ENCODE measurements around the gene SHISA6. TPM values are rescaled to one million over a fixed set of nuclear protein-coding genes. Genes with fewer than 3 reads are reported as not detected.
A peak's percentile ranks its signal among the peaks of the same experiment; 100 is the strongest.

Gene SHISA6
- total RNA-seq, 2 donors from 2014 or later, result 6.7 to 14.4 TPM

GRCh38 chr17:11610999-11611566, 370.1 kb downstream of the SHISA6 start:
- no peak overlapping the region for H3K27ac Mint-ChIP-seq
- H3K9me3 Mint-ChIP-seq, result no peaks in the 10 kb centered on the region
- no peaks in the 10 kb centered on the region for H3K36me3 ChIP-seq (ENCODE audit: control insufficient read depth, insufficient read depth, low read length)

DNA sequence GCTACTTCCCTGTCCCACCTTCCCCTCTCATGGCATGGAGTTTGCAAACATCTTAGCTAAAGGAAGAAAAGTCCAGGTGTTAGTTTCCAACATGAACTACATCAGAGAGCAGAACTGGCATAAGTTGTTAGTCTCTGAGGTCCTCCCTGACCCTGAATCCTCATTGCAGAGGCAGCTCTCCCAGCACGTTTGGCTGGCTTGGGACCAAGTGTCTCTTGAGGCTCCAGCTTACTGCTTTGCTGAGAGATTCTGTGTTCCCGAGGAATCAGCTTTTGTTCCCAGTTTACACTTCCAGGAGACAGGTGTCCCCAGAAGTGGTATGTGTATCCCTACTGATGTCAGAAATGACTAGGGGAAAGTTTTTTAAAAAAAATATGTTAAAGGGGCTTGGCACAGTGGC, 371.9 kb downstream of the SHISA6 start:
- Mint-ChIP-seq H3K4me1 (peaks cover 15% of the 10 kb centered on the region), H3K27ac (no peak overlapping the region), H3K36me3 (ENCODE audit: low read depth) (no peaks in the 10 kb centered on the region), H3K27me3 (ENCODE audit: insufficient read depth) (no peaks in the 10 kb centered on the region), H3K4me3 (no peak overlapping the region), H3K9me3 (no peaks in the 10 kb centered on the region)
- WGBS, 2 experiments (ENCODE audit: insufficient coverage in 1 of 2, insufficient read length in 1 of 2), result 82 to 83% methylated on average over 2 of the region's 2 CpGs
- DNase-seq, result no peak
- Histone ChIP-seq H3K9ac (ENCODE audit: extremely low read depth, low read length, poor library complexity, severe bottlenecking) (no peak overlapping the region), H3K36me3 (ENCODE audit: control insufficient read depth, insufficient read depth, low read length) (no peaks in the 10 kb centered on the region), H3K9me3 (ENCODE audit: control insufficient read depth, low read length) (no peaks in the 10 kb centered on the region), H3K27me3 (ENCODE audit: control insufficient read depth, insufficient read depth, low read length, poor library complexity, severe bottlenecking) (no peaks in the 10 kb centered on the region), H3K4me3 (ENCODE audit: low read length) (no peak overlapping the region), H3K4me1 (ENCODE audit: control insufficient read depth, insufficient read depth, low read length) (no peaks in the 10 kb centered on the region), H3K27ac (ENCODE audit: low read depth, low read length) (no peak overlapping the region)
- no peak for TF ChIP-seq CTCF (conservative IDR thresholded peaks at IDR 0.05)

More at GRCh38 chr17:11610999-11611566, 370.1 kb downstream of the SHISA6 start:
- peaks cover 11% of the 10 kb centered on the region for H3K4me1 Mint-ChIP-seq
- Histone ChIP-seq H3K9me3 (ENCODE audit: control insufficient read depth, low read length) (no peaks in the 10 kb centered on the region), H3K4me3 (ENCODE audit: low read length) (no peak overlapping the region), H3K4me1 (ENCODE audit: control insufficient read depth, insufficient read depth, low read length) (no peaks in the 10 kb centered on the region), H3K9ac (ENCODE audit: extremely low read depth, low read length, poor library complexity, severe bottlenecking) (no peak overlapping the region), H3K27ac (ENCODE audit: low read depth, low read length) (no peak overlapping the region), H3K27me3 (ENCODE audit: control insufficient read depth, insufficient read depth, low read length, poor library complexity, severe bottlenecking) (no peaks in the 10 kb centered on the region)
- peak; percentile 53 for DNase-seq
- no peak overlapping the region for H3K4me3 Mint-ChIP-seq
- H3K27me3 Mint-ChIP-seq (ENCODE audit: insufficient read depth), result no peaks in the 10 kb centered on the region
- WGBS, 2 experiments (ENCODE audit: insufficient coverage in 1 of 2, insufficient read length in 1 of 2), result 83 to 87% methylated on average over 6 of the region's 6 CpGs
- no peak for TF ChIP-seq CTCF (conservative IDR thresholded peaks at IDR 0.05)
- no peaks in the 10 kb centered on the region for H3K36me3 Mint-ChIP-seq (ENCODE audit: low read depth)

All from endodermal cell (in vitro differentiated cells).